HG03342 (cell line): ENCODE results near the gene ZNF746.
"Not testable (repeated sequence)": the region's sequence is repeated elsewhere in the genome, so short reads cannot be mapped to it uniquely, and the experiment has no call there.

Source experiments
- ATAC-seq: cut with Tn5 transposase; IDR thresholded peaks from one replicate; pipeline ENCODE4 v1.9.1; 2021; ENCODE audit warnings: mild to moderate bottlenecking, moderate library complexity; ENCODE audit not compliant: unreplicated experiment

The ZNF746 gene

DNA sequence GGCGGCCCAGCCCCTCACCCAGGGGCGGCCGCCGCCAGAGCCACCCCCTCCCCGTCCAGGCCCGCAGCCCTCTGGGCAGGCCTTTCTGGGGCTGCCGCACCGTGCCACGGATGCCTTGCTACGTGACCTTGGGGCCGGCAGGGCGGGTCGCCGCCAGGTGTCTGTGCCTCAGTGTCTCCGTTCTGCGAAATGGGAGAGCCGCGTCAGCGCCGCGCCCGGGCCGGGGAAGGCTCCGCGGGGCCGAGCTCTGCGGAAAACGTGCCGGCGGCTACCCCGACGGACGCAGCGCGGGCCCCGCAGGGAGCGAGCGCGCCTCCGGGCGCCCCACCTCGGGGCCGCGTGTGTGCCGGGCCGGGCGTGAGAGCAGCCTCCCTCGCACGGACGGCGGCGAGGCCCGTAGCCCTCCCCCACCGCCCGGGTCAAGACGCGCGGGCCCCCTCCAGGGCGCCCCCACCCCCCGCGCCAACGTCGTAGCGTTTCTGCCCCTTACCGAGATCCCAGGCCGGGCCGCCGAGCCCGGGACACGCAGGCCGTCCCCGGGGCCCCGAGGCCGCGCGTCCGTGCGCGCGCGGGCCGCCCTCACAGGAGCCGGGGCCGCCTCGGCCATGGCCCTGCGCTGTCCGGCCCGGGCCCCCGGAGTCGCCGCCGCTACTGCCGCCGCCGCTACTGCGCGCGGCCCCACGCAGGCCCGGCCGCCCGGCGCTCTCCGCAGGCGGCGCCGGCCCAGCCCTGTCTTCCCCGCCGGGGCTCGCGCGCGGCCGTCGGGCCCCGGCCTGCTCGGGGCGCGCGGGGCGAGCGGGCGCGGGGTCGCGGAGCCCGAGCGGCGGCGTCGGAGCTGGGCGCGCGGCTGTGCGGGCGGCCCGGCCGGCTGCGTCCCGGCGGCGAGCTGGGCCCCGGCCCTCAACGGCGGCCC, 37.8 kb downstream of the ZNF746 start:
- ATAC-seq, result peak; percentile 31

DNA sequence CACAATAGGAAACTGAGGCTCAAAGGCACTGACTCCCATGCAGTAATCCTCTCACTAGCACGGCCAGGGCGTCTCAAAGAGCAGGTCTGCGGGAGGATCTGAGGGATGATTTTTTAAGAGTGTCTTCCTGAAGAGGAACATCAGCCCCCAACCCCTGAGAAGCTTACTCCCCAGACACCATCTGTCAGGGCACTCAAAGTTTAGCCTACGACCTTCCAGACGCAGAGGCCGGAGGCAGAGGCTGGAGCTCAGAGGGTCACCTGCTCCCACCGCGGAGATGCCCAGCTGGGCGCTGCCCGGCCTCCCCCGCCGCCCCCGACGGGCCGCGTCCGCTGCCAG, 38.4 kb downstream of the ZNF746 start:
- ATAC-seq, result no peak

DNA sequence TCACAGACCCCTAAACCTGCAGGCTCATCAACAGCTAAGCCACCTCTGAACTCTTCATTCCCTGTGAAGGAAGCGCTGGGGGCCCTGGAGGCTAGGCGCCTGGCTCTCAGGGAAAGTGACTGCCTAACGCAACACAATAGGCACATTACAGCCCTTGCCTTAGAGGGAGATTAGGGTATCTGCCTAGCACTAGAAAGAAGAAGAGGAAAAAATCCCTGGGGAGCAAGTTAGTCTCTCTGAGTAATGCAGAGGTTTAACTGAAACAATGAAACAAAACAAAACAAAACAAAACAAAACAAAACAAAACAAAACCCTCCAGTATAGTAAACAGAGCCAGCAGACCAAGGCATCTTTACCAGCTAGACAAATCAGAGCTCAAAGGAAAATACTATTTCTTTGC, 39.4 kb downstream of the ZNF746 start:
- ATAC-seq, result no peak

DNA sequence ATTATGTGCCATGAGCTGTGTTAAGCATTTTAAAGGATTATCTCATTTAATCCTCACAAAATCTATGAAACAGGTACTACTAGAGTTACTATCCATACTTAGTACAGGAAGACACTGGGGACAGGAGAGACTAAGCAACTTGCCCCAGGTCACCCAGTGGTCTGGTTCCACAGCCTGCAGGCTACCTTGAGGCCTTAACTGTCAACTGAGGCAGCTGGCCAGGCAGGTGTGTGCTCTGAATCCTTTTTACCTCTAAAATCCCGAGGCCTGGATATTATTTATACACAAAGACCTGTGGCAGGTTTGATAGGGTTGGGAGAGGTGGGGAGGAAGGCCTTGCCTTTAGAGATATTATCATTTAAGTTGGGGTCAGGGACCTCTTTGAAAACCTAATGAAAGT, 39.8 kb downstream of the ZNF746 start:
- no peak for ATAC-seq

DNA sequence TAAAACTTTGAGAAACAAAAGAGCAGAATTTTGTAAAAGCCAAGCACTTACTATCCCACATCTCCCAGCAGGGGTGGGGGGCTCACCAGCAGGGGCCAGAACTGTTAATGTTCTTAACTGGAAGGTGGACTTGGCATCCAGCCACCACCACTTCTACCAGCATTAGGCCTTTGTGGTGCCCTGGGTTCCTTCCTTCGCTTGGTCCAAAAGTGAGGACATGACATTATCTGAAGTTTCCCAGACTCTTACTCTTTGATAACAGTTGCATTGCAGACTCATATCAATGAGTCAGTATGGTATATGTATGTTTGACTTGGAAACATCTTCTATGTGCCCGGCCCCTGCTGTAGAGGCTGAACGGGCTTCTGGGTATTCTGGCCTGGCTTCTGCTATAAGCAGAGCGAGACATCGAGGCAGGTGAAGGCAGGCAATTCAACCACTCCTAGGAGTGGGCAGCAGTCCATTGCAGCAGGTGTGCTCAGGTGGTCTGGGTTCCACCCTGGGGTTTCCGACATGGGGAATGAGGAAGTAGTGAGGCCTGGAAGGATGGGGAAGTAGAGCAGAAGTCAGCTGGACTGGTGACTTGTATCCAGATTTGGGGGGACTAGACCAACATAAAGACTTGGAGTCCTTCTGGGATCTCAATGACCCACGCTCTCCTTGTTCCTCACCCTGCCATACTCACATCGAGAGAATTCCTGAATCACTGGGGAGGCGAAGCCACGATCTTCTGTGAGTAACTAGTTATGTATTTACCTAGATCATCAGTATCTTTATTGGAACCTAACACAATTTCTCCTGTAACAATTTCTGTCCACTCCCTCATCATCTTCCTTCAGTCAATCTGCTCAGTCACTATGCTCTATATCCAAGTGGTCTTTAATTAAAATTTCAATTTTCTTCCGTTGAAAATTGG, 40.8 kb downstream of the ZNF746 start:
- no peak for ATAC-seq

DNA sequence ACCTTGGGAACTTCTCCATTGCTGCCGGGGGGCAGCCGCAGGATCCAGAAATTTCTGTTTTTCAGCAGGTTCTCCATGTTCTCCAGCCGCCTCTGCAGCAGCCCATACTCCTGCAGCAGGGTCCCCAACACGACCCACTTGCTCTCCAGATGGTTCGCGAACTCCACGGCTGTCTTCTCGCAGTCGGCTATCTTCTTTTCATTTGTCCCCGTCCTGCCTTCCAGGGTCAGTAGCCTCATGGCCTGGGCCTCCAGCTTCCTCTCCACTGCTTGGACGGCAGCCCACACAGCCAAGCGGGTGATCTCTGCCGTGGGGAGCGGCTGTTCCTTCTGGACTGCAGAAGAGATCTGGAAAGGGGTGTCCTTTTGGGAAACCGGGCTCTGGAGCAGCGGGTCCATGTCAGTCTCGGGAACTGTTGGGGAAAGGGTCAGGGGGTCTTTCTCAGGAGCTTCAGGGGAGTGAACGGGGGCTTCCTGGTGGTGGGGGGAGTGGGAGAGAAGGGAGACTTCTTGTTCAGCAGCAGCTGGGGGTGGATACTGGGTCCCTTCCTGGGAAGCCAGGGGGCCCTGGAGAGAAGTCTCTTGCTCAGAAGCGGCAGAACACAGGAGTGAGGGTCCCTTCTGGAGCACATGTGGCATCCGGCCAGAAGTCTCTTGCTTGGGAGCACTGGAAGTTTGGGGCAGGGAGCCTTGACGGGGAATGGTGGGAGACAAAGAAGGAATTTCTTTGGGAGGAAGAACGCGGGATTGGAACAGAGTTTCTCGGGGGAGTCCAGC, 42.2 kb downstream of the ZNF746 start:
- no peak for ATAC-seq

DNA sequence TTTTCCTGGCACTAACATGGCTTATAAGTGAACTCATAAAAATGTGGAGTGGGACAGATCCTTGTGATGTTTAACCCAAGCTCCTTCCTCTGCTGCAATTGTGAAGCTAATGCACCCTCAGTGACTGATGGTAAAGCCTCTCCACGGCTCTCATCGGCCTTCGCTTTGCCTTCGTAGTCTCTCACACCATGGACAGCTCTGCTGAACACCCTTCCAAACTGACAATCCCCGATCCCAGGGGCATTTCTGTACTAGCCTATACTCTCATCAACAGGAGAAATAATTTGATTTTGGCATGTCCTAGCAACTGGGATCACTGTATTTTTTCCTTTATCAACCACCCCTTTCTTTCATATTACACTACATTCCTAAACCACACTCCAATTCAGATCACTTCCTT, 42.9 kb downstream of the ZNF746 start:
- no peak for ATAC-seq

DNA sequence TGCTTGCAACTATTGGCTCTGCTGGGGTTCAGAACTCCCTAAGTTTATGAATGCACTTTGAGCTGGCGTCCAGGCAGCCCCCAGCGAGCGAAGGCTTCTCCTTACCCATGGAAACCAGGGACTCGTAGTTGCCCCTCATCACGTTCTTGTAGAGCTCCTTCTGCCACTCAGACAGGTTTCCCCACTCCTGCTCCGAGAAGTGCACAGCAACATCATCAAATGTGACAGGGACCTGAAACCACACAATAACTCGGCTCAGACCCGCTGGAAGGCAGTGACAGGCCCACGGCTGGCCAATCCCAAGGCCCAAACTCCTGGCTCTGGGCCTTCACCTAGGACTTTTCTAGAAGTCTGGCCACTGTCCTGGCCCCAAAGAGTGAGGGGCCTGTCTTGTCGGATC, 43.6 kb downstream of the ZNF746 start:
- ATAC-seq, result no peak

DNA sequence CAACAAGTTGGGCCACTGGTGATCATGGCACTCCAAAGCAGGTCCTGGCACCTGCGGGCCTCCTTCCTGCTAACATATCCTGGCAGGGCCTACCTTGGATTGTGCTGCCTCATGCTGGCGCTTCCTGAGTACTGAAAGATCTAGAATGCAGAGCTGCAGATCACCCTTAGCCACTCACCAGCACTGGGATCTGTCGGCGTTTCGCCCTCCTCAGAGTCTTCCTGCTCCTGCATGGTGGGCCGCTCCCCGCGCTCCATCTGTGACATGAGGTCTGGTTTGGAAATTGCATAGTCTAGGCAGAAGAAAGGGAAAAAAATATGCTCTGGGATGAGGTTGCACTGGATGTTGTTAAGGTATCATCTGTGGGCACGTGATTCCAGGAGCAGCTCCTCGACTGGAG, 46.8 kb downstream of the ZNF746 start:
- no peak for ATAC-seq

DNA sequence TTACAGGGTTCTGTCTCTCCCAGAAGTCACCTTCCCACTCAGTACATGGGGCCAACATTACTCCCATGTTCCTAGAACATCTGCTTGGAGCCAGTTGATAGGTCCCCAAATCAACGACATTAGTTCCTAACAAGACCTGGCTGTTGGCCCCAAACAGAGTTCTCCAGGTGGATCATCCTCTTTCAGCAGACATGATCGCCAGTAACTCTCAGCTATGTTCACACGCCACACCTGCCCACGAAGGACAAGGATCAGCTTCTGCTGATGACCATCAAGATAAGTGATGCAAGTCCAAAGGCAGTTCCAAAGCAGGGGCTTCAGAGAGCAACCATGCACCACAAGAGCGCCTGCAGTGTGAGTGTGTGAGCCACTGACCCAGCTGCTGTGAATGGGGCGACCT, 47.7 kb downstream of the ZNF746 start:
- no peak for ATAC-seq

DNA sequence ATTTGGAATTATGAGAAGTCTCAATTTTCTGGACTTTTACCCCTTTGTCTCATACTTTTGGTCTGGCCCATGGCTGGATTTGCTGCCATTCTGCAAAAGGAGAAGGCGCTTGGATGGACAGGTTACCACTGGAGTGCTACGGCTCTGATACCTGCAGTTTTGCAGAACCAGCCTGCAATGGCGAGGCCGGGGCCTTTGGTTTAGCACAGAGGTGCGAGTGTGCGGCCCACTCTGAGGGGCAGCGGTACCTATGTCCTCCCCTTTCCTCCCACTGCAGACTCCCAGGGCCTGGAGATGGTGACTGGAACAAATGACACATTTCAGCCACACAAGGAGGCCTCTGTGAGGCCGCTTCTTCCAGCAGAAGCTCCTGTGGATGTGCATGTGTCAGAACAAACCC, 48.6 kb downstream of the ZNF746 start:
- no peak for ATAC-seq

DNA sequence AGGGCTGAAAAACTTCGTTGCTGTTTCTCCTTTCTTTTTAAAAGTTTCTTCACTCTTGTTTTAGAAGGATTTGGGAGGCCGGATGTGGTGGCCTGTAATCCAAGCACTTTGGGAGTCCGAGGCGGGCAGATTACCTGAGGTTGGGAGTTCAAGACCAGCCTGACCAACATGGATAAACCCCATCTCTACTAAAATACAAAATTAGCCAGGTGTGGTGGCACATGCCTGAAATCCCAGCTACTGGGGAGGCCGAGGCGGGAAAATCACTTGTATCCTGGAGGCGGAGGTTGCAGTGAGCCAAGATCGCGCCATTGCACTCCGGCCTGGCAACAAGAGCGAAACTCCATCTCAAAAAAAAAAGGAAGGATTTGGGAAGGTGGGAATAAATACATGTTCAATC, 51.6 kb downstream of the ZNF746 start:
- not testable (repeated sequence) for ATAC-seq

DNA sequence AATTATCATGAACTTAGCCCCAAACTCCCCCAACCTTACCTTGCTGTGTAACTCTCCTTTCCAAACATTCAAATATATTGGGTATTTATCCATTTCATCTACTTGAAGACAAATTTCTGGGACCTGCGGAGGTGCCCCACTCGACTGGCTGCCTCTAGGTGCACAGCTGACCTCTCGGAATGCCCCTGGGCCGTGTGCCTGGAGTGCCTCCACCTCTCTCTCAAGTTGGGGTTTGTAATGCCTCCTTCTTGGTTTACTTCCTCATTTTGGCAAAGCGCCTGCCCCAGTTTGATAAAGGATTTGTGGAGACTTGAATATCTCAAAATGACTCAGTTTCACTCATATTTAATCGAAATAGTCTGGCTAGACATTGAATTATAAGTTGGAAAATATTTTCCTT, 53.3 kb downstream of the ZNF746 start:
- no peak for ATAC-seq

DNA sequence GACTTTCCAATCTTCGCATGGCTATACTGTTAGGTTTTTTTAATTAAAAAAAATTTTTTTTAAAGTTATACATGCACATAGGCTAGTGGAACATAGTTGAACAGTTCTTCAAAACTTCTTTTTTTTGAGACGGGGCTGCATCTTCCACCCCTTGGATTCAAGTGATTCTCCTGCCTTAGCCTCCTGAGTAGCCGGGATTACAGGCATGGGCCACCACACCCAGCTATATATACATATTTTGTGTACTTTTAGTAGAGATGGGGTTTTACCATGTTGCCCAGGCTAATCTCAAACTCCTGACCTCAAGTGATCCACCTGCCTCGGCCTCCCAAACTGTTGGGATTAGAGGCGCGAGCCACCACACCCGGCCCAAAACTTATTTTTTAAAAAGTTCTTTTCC, 54.1 kb downstream of the ZNF746 start:
- ATAC-seq, result no peak

DNA sequence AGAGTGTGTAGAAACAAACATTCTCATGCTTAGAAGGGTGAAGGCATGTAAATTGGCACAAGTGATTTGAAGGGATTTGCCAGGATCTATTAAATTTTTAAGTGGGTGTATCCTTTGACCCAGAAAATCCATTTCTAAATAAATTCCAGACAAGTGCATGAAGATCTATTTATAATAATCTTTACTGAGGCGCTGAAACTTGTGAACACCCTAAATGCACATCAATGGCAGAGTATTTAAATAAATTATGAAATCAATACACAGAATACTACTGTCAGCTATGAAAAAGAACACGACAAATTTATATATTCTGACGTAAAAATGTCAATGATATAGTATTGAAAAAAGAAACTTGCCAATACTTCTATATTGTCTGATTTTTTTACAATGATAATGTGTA, 54.7 kb downstream of the ZNF746 start:
- ATAC-seq, result no peak

DNA sequence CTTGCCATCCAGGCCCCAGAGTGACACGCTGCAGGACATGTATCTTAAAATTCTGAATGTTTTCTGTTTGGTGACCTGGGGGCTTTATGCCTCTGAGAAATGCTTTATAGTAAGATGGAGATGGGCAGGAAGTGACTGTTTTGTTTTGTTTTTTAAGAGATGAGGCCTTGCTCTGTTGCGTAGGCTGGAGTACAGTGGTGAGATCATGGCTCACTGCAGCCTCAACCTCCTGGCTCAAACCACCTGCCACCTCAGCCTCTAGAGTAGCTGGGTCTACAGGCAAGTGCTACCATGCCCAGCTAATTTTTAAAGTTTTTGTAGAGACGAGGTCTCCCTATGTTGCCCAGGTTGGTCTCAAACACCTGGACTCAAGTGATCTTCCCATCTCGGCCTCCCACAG, 57.4 kb downstream of the ZNF746 start:
- ATAC-seq, result no peak

DNA sequence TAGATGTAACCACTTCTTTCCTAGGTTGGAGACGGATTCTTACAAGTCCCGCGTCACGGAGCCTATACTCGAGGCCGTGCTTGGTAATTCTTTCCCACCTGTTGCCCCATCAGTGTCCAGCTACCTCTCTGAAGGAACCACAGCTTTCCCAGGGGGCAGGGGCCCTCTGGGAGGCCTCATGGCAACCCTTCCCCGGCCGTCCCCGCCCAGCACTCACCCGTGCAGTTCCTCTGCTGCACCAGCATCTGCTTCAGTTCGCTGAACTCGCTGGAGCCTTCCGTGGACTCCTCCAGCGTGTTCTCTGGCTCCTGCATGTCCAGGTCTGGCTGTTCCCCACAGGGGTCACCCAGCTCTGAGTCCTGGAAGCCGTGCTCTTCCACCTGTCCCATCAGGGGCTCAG, 61.3 kb downstream of the ZNF746 start:
- ATAC-seq, result no peak

DNA sequence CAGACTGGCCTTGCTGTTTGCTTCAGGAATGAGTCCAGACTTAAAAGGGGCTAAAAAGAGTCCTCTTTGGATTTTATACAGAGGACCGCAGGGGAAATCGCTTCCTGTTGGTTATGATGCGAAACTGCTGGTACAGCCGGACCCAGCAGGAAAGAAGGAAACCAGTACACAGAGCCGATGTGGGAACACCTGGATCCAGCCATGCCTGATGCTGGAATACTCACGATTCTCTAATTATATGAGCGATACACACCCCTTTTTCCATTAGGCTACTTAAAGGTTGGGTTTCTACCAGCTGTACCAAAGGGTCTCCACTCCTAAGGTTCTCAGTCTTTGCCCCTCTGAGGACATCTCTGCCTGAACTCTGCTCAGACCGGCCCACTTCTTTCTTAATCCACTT, 64.5 kb downstream of the ZNF746 start:
- ATAC-seq, result no peak

DNA sequence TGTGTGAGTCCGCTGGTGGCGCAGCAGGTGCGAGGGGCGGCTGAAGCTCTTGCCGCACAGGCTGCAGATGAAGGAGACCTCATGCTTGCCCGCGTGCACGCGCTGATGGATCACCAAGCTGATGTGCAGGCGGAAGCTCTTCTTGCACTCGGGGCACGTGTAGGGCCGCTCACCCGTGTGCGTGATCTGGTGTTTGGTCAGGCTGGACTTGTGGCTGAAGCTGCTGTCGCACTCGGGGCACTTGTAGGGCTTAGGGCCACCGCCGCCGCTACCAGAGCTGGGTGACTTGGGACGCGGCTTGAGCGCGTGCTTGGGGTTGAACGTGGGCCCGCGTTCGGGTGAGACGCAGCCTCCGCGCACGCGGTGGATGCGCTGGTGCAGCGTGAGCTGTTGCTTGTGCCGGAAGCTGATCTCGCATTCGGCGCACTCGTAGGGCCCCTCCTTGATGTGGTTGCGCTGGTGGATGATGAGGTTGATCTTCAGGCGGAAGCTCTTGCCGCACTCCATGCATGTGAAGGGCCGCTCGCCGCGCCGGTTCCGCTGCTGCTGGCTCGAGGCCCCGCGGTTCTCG, 65.4 kb downstream of the ZNF746 start:
- ATAC-seq, result no peak

DNA sequence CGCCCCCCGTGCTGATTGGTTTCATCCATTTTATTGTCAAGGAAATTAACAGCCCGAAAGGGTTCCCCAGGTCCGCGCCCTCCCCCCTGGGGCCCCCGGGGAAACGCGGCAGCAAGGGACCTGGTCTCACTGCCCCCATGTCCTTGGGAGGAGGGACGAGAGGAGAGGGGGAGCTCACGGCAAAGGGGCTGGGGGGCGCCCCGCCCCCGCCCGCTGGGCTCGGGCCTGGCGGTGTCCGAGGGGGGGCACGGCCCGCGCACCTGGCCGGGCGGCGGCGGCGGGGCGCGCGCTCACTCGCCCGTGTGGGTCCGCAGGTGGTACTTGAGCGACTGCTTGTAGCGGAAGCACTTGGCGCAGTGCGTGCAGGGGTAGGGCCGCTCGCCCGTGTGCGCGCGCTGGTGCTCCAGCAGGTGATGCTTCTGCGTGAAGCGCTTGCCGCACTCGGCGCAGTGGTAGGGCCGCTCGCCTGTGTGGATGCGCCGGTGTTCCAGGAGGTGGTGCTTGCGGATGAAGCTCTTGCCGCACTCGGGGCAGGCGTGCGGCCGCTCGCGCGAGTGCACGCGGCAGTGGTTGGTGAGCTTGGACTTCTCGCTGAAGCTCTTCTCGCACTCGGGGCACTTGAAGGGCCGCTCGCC, 66.0 kb downstream of the ZNF746 start:
- ATAC-seq, result no peak

DNA sequence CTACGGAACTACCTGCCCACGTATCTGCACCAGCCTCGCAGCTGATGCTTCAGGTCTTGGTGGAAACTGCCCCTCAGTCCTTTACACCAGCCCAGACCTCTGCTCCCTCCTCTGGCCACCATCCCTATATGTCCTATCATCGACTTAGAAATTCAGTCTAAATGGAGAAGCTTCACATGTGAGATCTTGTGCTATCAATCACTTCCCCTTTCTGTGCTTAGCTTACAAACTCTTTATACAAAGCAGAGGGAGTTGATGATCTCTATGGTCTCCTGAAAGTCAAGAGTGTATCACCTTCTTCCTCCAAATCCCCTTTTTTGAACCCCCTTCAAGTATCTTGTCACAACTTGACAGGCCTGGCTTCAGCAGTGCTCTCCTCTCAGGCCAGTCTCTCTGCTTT, 67.4 kb downstream of the ZNF746 start:
- ATAC-seq, result no peak
